SH-SY5Y (cell line): ENCODE results near the gene C2CD3.

Experiments used
- GATA2 ChIP-seq: IDR thresholded peaks from 2 replicates; pipeline ENCODE4 v1.6.1; 2011; ENCODE audit warnings: mild to moderate bottlenecking, low read depth, low read length
- GATA3 ChIP-seq: IDR thresholded peaks from 2 replicates; pipeline ENCODE4 v1.6.1; 2011; ENCODE audit warnings: low read depth, mild to moderate bottlenecking, low read length, moderate library complexity

C2CD3 gene

GRCh38 chr11:73998846-73999575, 171.8 kb downstream of the C2CD3 start:
- TF ChIP-seq GATA3 = no peak
- no peak for TF ChIP-seq GATA2

- no peak for TF ChIP-seq GATA3
- no peak for TF ChIP-seq GATA2
These were observed 173.6 kb downstream of the C2CD3 start for GRCh38 chr11:73997120-73997770.

- TF ChIP-seq GATA3 = no peak
- TF ChIP-seq GATA2 = no peak
These were observed 174.5 kb downstream of the C2CD3 start for GRCh38 chr11:73996161-73996747.

DNA sequence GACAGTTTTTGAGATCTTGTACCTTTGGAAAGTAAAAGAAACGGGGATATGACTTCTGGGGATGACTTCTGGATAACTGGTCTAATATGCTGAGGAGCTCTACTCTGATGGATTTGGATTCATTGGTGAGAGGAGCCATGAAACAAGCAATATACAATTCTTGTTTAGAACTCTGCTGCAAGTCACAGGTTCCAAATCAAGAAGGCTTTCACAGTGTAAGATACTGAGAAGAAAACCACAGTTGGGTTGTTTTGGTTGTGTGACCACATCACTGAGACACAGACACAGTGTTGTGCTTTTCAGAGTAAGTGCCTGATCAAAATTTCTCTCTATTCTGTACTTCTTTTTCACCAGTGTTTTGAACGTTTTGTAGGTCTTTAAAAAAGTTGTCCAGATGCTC, 175.1 kb downstream of the C2CD3 start:
- TF ChIP-seq GATA2 (no peak), GATA3 (no peak)

DNA sequence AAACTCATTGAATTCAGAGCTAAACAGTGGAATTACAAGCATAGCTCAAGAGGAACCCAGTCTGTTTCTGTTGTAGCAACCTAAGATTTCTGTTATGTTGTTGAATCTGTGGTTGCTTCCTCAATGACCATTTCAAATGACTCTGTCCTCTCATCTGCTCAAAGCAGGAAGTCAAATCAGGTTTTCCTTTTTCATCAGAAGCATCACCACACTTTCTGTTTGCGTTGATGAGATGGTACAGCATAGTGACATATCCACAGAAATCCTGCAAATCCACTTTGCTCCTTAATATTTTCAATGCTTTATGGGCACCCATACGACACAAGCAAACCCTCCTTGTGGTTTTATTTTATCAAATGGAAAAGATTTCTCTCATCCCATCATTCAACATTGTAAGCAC, 175.6 kb downstream of the C2CD3 start:
- TF ChIP-seq GATA2 = no peak
- TF ChIP-seq GATA3 = no peak

- no peak for TF ChIP-seq GATA2
- no peak for TF ChIP-seq GATA3
These were observed 179.3 kb downstream of the C2CD3 start for GRCh38 chr11:73991471-73992006.

- TF ChIP-seq GATA3 (no peak), GATA2 (no peak)
These were observed 180.1 kb downstream of the C2CD3 start for GRCh38 chr11:73990730-73991129.

DNA sequence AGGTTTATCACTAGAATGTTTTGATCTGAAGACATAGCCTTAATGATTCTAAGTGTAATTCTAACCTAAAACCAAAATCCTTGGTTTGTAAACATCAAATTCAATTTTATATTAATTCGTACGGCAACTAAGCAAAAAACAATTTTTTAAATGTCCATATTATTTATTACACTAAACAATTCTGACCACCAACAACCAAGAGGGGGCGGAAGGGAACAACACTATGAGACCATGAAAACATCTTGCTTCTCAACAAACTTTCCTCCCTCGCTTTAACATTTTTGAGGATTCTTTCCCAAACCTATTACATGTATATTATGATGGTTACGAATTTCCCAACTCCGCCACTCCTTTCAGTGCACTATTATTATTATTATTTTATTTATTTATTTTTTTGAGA, 181.6 kb downstream of the C2CD3 start:
- TF ChIP-seq GATA3 (no peak), GATA2 (no peak)

GRCh38 chr11:73988227-73988626, 182.6 kb downstream of the C2CD3 start:
- TF ChIP-seq GATA3 = no peak
- no peak for TF ChIP-seq GATA2

- no peak for TF ChIP-seq GATA3
- no peak for TF ChIP-seq GATA2
These were observed 186.9 kb downstream of the C2CD3 start for GRCh38 chr11:73983741-73984538.

GRCh38 chr11:73982990-73983740, 187.6 kb downstream of the C2CD3 start:
- TF ChIP-seq GATA3 (no peak), GATA2 (no peak)

DNA sequence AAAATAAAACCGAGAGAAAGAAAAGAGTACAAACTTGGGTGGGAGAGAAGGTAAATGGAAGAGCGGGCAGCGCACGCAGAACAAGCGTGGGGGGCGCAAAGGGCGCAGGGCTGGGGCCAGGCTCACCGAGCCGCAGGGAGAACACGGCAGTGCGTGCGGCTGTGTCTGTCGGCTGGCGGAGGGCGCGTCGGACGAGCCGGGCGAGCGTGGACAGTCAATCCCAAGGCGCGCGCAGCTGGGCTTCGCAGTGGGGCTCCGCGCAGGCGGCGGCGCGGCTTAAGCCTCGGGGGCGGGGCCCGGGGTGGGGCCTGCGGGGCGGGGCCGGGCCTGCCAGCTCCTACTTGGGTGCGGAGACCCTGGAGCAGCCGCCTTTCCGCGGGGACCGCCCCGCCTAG, 188.2 kb downstream of the C2CD3 start, which contains the start of gene UCP2:
TSS of gene UCP2 (minus strand) at position 249 of the 395 bp plus-strand sequence. CDS start 4,465 bp downstream, outside the sequence.
- TF ChIP-seq GATA2 (no peak), GATA3 (no peak)
